ENCODE results near the gene HSPBAP1. TPM values are rescaled to one million over a fixed set of nuclear protein-coding genes. Genes with fewer than 3 reads are reported as not detected.

The HSPBAP1 gene
- total and polyA plus RNA-seq, 2 of the 13 experiments (the other 11 are each of a cell fraction or from before 2014, with no cell fraction given): 4.2 to 5.1 TPM

- no peak for TF ChIP-seq STAT5B (CRISPR knock-in tag; IDR thresholded peaks at IDR 0.05)
- TF ChIP-seq, protein P1, sequence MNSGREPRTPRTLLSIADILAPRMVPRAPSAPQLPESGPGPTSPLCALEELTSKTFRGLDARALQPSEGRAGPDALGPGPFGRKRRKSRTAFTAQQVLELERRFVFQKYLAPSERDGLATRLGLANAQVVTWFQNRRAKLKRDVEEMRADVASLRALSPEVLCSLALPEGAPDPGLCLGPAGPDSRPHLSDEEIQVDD (CRISPR knock-in tag; IDR thresholded peaks at IDR 0.05; ENCODE audit: borderline replicate concordance): no peak
- TF ChIP-seq ZNF776 (CRISPR knock-in tag; IDR thresholded peaks at IDR 0.05): no peak
- TF ChIP-seq THAP7 (CRISPR knock-in tag; IDR thresholded peaks at IDR 0.05): peak; percentile 58; the same call in 1 of the 2 replicates
- TF ChIP-seq NCOA2 (CRISPR knock-in tag; IDR thresholded peaks at IDR 0.05): peak; percentile 67
- peak; percentile 65 for TF ChIP-seq ISL2 (CRISPR knock-in tag; IDR thresholded peaks at IDR 0.05)
- TF ChIP-seq ZNF652 (CRISPR knock-in tag; IDR thresholded peaks at IDR 0.05; ENCODE audit: borderline replicate concordance, low read depth): no peak; the same call in 1 of the 2 replicates
- TF ChIP-seq, protein P2, sequence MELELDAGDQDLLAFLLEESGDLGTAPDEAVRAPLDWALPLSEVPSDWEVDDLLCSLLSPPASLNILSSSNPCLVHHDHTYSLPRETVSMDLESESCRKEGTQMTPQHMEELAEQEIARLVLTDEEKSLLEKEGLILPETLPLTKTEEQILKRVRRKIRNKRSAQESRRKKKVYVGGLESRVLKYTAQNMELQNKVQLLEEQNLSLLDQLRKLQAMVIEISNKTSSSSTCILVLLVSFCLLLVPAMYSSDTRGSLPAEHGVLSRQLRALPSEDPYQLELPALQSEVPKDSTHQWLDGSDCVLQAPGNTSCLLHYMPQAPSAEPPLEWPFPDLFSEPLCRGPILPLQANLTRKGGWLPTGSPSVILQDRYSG (CRISPR knock-in tag; IDR thresholded peaks at IDR 0.05): peak; percentile 62; the same call in 1 of the 2 replicates
- TF ChIP-seq, protein P3, sequence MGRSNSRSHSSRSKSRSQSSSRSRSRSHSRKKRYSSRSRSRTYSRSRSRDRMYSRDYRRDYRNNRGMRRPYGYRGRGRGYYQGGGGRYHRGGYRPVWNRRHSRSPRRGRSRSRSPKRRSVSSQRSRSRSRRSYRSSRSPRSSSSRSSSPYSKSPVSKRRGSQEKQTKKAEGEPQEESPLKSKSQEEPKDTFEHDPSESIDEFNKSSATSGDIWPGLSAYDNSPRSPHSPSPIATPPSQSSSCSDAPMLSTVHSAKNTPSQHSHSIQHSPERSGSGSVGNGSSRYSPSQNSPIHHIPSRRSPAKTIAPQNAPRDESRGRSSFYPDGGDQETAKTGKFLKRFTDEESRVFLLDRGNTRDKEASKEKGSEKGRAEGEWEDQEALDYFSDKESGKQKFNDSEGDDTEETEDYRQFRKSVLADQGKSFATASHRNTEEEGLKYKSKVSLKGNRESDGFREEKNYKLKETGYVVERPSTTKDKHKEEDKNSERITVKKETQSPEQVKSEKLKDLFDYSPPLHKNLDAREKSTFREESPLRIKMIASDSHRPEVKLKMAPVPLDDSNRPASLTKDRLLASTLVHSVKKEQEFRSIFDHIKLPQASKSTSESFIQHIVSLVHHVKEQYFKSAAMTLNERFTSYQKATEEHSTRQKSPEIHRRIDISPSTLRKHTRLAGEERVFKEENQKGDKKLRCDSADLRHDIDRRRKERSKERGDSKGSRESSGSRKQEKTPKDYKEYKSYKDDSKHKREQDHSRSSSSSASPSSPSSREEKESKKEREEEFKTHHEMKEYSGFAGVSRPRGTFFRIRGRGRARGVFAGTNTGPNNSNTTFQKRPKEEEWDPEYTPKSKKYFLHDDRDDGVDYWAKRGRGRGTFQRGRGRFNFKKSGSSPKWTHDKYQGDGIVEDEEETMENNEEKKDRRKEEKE (IDR thresholded peaks at IDR 0.05): no peak
- TF ChIP-seq HOMEZ (CRISPR knock-in tag; IDR thresholded peaks at IDR 0.05; ENCODE audit: low read depth): no peak
- TF ChIP-seq MXD3 (CRISPR knock-in tag; IDR thresholded peaks at IDR 0.05): peak; percentile 92; the same call in 1 of the 2 replicates
- TF ChIP-seq HES4 (CRISPR knock-in tag; IDR thresholded peaks at IDR 0.05; ENCODE audit: borderline replicate concordance): no peak
- peak; percentile 76; the same call in 1 of the 2 replicates for TF ChIP-seq TBX3 (IDR thresholded peaks at IDR 0.05; ENCODE audit: borderline replicate concordance)
- no peak for TF ChIP-seq SRSF4 (IDR thresholded peaks at IDR 0.05; ENCODE audit: low read depth, low read length, poor library complexity, severe bottlenecking)
- TF ChIP-seq ZNF224 (CRISPR knock-in tag; IDR thresholded peaks at IDR 0.05): no peak
- no peak for TF ChIP-seq ZSCAN22 (CRISPR knock-in tag; IDR thresholded peaks at IDR 0.05)
- no peak for TF ChIP-seq ZNF83 (CRISPR knock-in tag; IDR thresholded peaks at IDR 0.05; ENCODE audit: borderline replicate concordance)
- TF ChIP-seq THAP9 (CRISPR knock-in tag; IDR thresholded peaks at IDR 0.05; ENCODE audit: borderline replicate concordance): peak; percentile 80; the same call in 1 of the 2 replicates
These were observed at the start of gene HSPBAP1 (continued) for GRCh38 chr3:122793568-122794416.

All from HepG2 (cell line).